ENCODE measurements around the gene RADX.

DNA sequence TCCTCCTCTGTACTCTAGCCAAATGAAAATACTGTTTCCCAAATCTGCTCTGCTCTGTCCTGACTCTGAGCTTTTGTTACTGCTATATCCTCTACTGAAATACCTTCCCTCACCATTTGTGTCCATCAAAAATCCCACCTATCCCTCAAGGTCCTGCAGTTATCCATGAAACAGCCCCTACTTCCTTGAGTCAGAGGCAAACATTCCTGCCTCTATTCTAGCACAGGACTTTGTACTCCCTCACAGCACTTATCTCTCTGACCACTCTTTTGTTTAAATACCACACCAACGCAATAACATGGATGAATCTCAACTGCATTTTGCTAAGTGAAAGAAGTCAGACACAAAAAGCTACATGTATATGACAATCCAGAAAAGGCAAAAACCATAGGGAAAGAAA is 104.2 kb downstream of the RADX start:
- no peak for TF ChIP-seq CTCF (IDR thresholded peaks at IDR 0.05; ENCODE audit: borderline replicate concordance, extremely low read depth, low read length, poor library complexity, severe bottlenecking)
- no peak for TF ChIP-seq EZH2 (IDR thresholded peaks at IDR 0.05; ENCODE audit: borderline replicate concordance, low read depth, low read length, severe bottlenecking)

Data from DND-41 (cell line).